CD4-positive, CD25-positive, alpha-beta regulatory T cell (primary cell): ENCODE measurements around the gene BBX. TPM values are rescaled to one million over a fixed set of nuclear protein-coding genes. Genes with fewer than 3 reads are reported as not detected.

Source experiments
- ATAC-seq, 2 donors: fragments of 150-1000 bp; cut with Tn5 transposase; one replicate each; pipeline ENCODE4 v1.10.0; 2021; ENCODE audit warnings: low read depth in 2 of 2, moderate number of reproducible peaks in 2 of 2, moderate library complexity in 1 of 2
- DNase-seq, 3 donors: peaks; one replicate each; pipeline versions ENCODE4 v3.0.0 to v3.0.0-alpha.2; 2012 to 2022; ENCODE audit warnings: mixed read lengths in 1 of 3
- H3K27ac ChIP-seq: one replicate; pipeline ENCODE4 v1.7.0; 2013; ENCODE audit warnings: mild to moderate bottlenecking, low read length; ENCODE audit not compliant: insufficient read depth, poor library complexity, severe bottlenecking
- H3K27me3 ChIP-seq: one replicate; pipeline ENCODE4 v1.7.0; 2013; ENCODE audit warnings: low read length; ENCODE audit not compliant: control insufficient read depth, insufficient read depth
- H3K36me3 ChIP-seq: one replicate; pipeline ENCODE4 v1.7.0; 2013; ENCODE audit warnings: mild to moderate bottlenecking, low read length, moderate library complexity; ENCODE audit not compliant: control insufficient read depth, insufficient read depth
- H3K4me1 ChIP-seq: 2 replicates; pipeline ENCODE4 v1.7.0; 2013; ENCODE audit warnings: mild to moderate bottlenecking, low read length; ENCODE audit not compliant: insufficient read depth, control insufficient read depth, poor library complexity, severe bottlenecking
- H3K4me3 ChIP-seq: one replicate; pipeline ENCODE4 v1.7.0; 2013; ENCODE audit warnings: low read depth, mild to moderate bottlenecking, low read length, moderate library complexity
- H3K9me3 ChIP-seq, 2 experiments: 1 replicate in 1 of 2; 2 replicates in 1 of 2; pipeline ENCODE4 v1.7.0; 2013; ENCODE audit warnings: low read length in 2 of 2, mild to moderate bottlenecking in 1 of 2, moderate library complexity in 1 of 2; ENCODE audit not compliant: control insufficient read depth in 2 of 2
- H3K27ac Mint-ChIP-seq, 3 donors: one replicate each; pipeline ENCODE4 v1.8.0; 2020 to 2022; ENCODE audit warnings: mild to moderate bottlenecking in 3 of 3, mixed read lengths in 3 of 3, moderate library complexity in 2 of 3
- H3K27me3 Mint-ChIP-seq: one replicate; pipeline ENCODE4 v1.8.0; 2022; ENCODE audit warnings: mild to moderate bottlenecking, mixed read lengths
- H3K36me3 Mint-ChIP-seq: one replicate; pipeline ENCODE4 v1.8.0; 2020; ENCODE audit warnings: mixed read lengths
- H3K4me1 Mint-ChIP-seq, 4 donors: one replicate each; pipeline ENCODE4 v1.8.0; 2020 to 2022; ENCODE audit warnings: mixed read lengths in 4 of 4, mild to moderate bottlenecking in 1 of 4
- H3K4me3 Mint-ChIP-seq, 4 donors: one replicate each; pipeline ENCODE4 v1.8.0; 2020 to 2022; ENCODE audit warnings: mild to moderate bottlenecking in 4 of 4, mixed read lengths in 4 of 4, moderate library complexity in 3 of 4
- H3K9me3 Mint-ChIP-seq, 7 donors: one replicate each; pipeline ENCODE4 v1.8.0; 2020 to 2022; ENCODE audit warnings: mixed read lengths in 7 of 7, mild to moderate bottlenecking in 3 of 7, moderate library complexity in 2 of 7
- polyA plus RNA-seq, 4 donors: library from polyadenylated mRNA; unstranded; fragments of 300-500 nt; fragmentation: Illumina TruSeq; gene quantifications; one replicate each; pipeline ENCODE4 v1.2.3, GENCODE V29; 2021
- total RNA-seq: library from RNA; stranded (reverse); gene quantifications from one replicate; pipeline ENCODE4 v1.2.3, GENCODE V29; 2022

Gene BBX
- total and polyA plus RNA-seq, 5 donors from 2014 or later, result 62.1 to 96.2 (median 82.8) TPM

GRCh38 chr3:107523539-107524325 lies 970 bp downstream of the BBX start:
- Mint-ChIP-seq H3K4me1 (peaks cover 4 to 42% (median 27%) of the 10 kb centered on the region in 4 donors), H3K27me3 (peaks cover 5% of the 10 kb centered on the region), H3K36me3 (peaks cover 11% of the 10 kb centered on the region), H3K4me3 (peak overlapping the region; percentile 91 to 100 (median 98)), H3K9me3 (peaks cover 0 to 1% (median 0%) of the 10 kb centered on the region in 7 donors), H3K27ac (peak overlapping the region; percentile 92 to 95 (median 93))
- H3K4me1 ChIP-seq, result peaks cover 21% of the 10 kb centered on the region
- no peaks in the 10 kb centered on the region for H3K27me3 ChIP-seq
- H3K36me3 ChIP-seq, result no peaks in the 10 kb centered on the region
- peak overlapping the region; percentile 81 for H3K27ac ChIP-seq
- DNase-seq, result peak; percentile 35 to 63 (median 61)
- peak; percentile 11 to 16 for ATAC-seq
- H3K9me3 ChIP-seq, result no peaks in the 10 kb centered on the region
- peak overlapping the region; percentile 98 for H3K4me3 ChIP-seq

GRCh38 chr3:107524326-107524840 lies 1.6 kb downstream of the BBX start:
- ATAC-seq (no peak), DNase-seq (peak in 2 of 3 donors; percentile 55 to 58)
- no peaks in the 10 kb centered on the region for H3K36me3 ChIP-seq
- Mint-ChIP-seq H3K36me3 (peaks cover 14% of the 10 kb centered on the region), H3K4me1 (peaks cover 9 to 45% (median 31%) of the 10 kb centered on the region in 4 donors), H3K27ac (peak overlapping the region; percentile 92 to 95 (median 93)), H3K4me3 (peak overlapping the region; percentile 91 to 100 (median 98)), H3K27me3 (peaks cover 5% of the 10 kb centered on the region), H3K9me3 (peaks cover 0 to 1% (median 0%) of the 10 kb centered on the region in 7 donors)
- H3K4me3 ChIP-seq, result peak overlapping the region; percentile 98
- no peaks in the 10 kb centered on the region for H3K27me3 ChIP-seq
- no peaks in the 10 kb centered on the region for H3K9me3 ChIP-seq
- H3K27ac ChIP-seq, result peak overlapping the region; percentile 81
- H3K4me1 ChIP-seq, result peaks cover 21% of the 10 kb centered on the region

- ATAC-seq (no peak), DNase-seq (peak; percentile 18 to 55 (median 42))
- peak overlapping the region; percentile 96 to 100 (median 98) for H3K4me3 Mint-ChIP-seq
- peaks cover 0 to 1% (median 0%) of the 10 kb centered on the region in 7 donors for H3K9me3 Mint-ChIP-seq
- Histone ChIP-seq H3K4me1 (peaks cover 21% of the 10 kb centered on the region), H3K4me3 (peak overlapping the region; percentile 98), H3K36me3 (no peaks in the 10 kb centered on the region), H3K27me3 (no peaks in the 10 kb centered on the region), H3K27ac (peak overlapping the region; percentile 81), H3K9me3 (no peaks in the 10 kb centered on the region)
- H3K4me1 Mint-ChIP-seq, result peaks cover 14 to 51% (median 34%) of the 10 kb centered on the region in 4 donors
- peaks cover 5% of the 10 kb centered on the region for H3K27me3 Mint-ChIP-seq
- H3K27ac Mint-ChIP-seq, result peak overlapping the region; percentile 92 to 98 (median 93)
- H3K36me3 Mint-ChIP-seq, result peaks cover 17% of the 10 kb centered on the region
These were observed 2.3 kb downstream of the BBX start for GRCh38 chr3:107524841-107525643.

GRCh38 chr3:107525644-107526305 lies 3.0 kb downstream of the BBX start:
- peaks cover 21% of the 10 kb centered on the region for H3K4me1 ChIP-seq
- H3K27ac ChIP-seq, result no peak overlapping the region
- peak overlapping the region; percentile 95 for H3K4me3 ChIP-seq
- ATAC-seq (no peak), DNase-seq (no peak)
- Mint-ChIP-seq H3K36me3 (peaks cover 19% of the 10 kb centered on the region), H3K4me3 (peak overlapping the region; percentile 89 to 97 (median 96)), H3K27ac (peak overlapping the region; percentile 76 to 98 (median 81)), H3K27me3 (peaks cover 5% of the 10 kb centered on the region), H3K9me3 (peaks cover 0 to 1% (median 0%) of the 10 kb centered on the region in 7 donors), H3K4me1 (peaks cover 16 to 52% (median 34%) of the 10 kb centered on the region in 4 donors)
- H3K9me3 ChIP-seq, result no peaks in the 10 kb centered on the region
- no peaks in the 10 kb centered on the region for H3K27me3 ChIP-seq
- H3K36me3 ChIP-seq, result no peaks in the 10 kb centered on the region

GRCh38 chr3:107531917-107532469 lies 9.2 kb downstream of the BBX start:
- H3K27ac ChIP-seq, result no peak overlapping the region
- H3K9me3 ChIP-seq, result no peaks in the 10 kb centered on the region
- no peaks in the 10 kb centered on the region for H3K9me3 Mint-ChIP-seq
- no peaks in the 10 kb centered on the region for H3K27me3 ChIP-seq
- H3K36me3 Mint-ChIP-seq, result peaks cover 45% of the 10 kb centered on the region
- H3K27ac Mint-ChIP-seq, result peak overlapping the region in 1 of 3 donors; percentile 15
- no peak overlapping the region for H3K4me3 ChIP-seq
- DNase-seq (no peak), ATAC-seq (no peak)
- no peaks in the 10 kb centered on the region for H3K36me3 ChIP-seq
- no peaks in the 10 kb centered on the region for H3K4me1 ChIP-seq
- H3K27me3 Mint-ChIP-seq, result no peaks in the 10 kb centered on the region
- H3K4me3 Mint-ChIP-seq, result no peak overlapping the region
- peaks cover 19 to 64% (median 53%) of the 10 kb centered on the region in 4 donors for H3K4me1 Mint-ChIP-seq

- Mint-ChIP-seq H3K27me3 (no peaks in the 10 kb centered on the region), H3K36me3 (peaks cover 3% of the 10 kb centered on the region), H3K4me1 (peaks cover 12 to 42% (median 25%) of the 10 kb centered on the region in 4 donors), H3K9me3 (no peaks in the 10 kb centered on the region), H3K27ac (no peak overlapping the region), H3K4me3 (no peak overlapping the region)
- Histone ChIP-seq H3K4me1 (peaks cover 3% of the 10 kb centered on the region), H3K27me3 (no peaks in the 10 kb centered on the region), H3K27ac (no peak overlapping the region), H3K9me3 (no peaks in the 10 kb centered on the region), H3K4me3 (no peak overlapping the region), H3K36me3 (peaks cover 10% of the 10 kb centered on the region)
- no peak for DNase-seq
- no peak for ATAC-seq
These were observed 18.1 kb downstream of the BBX start for GRCh38 chr3:107540857-107541256.

GRCh38 chr3:107542665-107543064 lies 19.9 kb downstream of the BBX start:
- Mint-ChIP-seq H3K27ac (peak overlapping the region in 1 of 3 donors; percentile 56), H3K36me3 (peaks cover 2% of the 10 kb centered on the region), H3K4me3 (no peak overlapping the region), H3K9me3 (no peaks in the 10 kb centered on the region), H3K27me3 (no peaks in the 10 kb centered on the region), H3K4me1 (peaks cover 8 to 42% (median 26%) of the 10 kb centered on the region in 4 donors)
- peaks cover 3% of the 10 kb centered on the region for H3K4me1 ChIP-seq
- DNase-seq, result no peak
- no peak overlapping the region for H3K27ac ChIP-seq
- H3K9me3 ChIP-seq, result no peaks in the 10 kb centered on the region
- H3K27me3 ChIP-seq, result no peaks in the 10 kb centered on the region
- H3K4me3 ChIP-seq, result no peak overlapping the region
- ATAC-seq, result no peak
- H3K36me3 ChIP-seq, result peaks cover 10% of the 10 kb centered on the region
